HepG2 (cell line): ENCODE measurements around the gene SLC8A2. TPM values are rescaled to one million over a fixed set of nuclear protein-coding genes. Genes with fewer than 3 reads are reported as not detected.

ENCODE experiments used
- ATAC-seq: fragments of 200-7000 bp; cut with Tn5 transposase; 3 replicates; pipeline ENCODE4 v1.9.1; 2020; ENCODE audit warnings: mild to moderate bottlenecking, moderate library complexity
- BruUV-seq: library from RNA; stranded (reverse); fragments of 400-500 nt; replicated peaks from 2 replicates; lab custom pipeline; 2021; lab: Mats Ljungman, UMichigan
- CTCF ChIA-PET: fragments of 300-600 bp; formaldehyde crosslinking; extraction: SDS; loops from one replicate; lab custom pipeline; 2021; ENCODE audit warnings: low total read pairs, inconsistent platforms, low intra/inter-chr PET ratio; lab: Yijun Ruan, JAX
- POLR2A ChIA-PET: fragments of 350-600 bp; sonication (Branson Sonifier 250); formaldehyde crosslinking; loops from one replicate; lab custom pipeline; 2020; ENCODE audit warnings: antibody characterized with exemption, inconsistent platforms; lab: Yijun Ruan, JAX
- DNase-seq: peaks from one replicate; pipeline ENCODE4 v3.0.0-alpha.2; 2015; ENCODE audit warnings: low spot score
- FAIRE-seq: peaks from 3 replicates; lab custom pipeline; 2011; peaks lifted over from hg19 to GRCh38; lab: Jason Lieb, UNC
- H2AFZ ChIP-seq: one replicate; pipeline ENCODE4 v1.6.1; 2011; ENCODE audit warnings: low read length, inconsistent platforms
- H3K27ac ChIP-seq: fragments of 300-600 bp; 3 replicates; pipeline ENCODE4 v1.8.0; 2011; ENCODE audit warnings: mixed run types, mild to moderate bottlenecking, mixed read lengths, low read length, inconsistent platforms; ENCODE audit not compliant: insufficient read depth; ENCODE audit errors: extremely low read length
- H3K27me3 ChIP-seq, 2 experiments: fragments of 200-600 bp in 1 of 2; 2 replicates in 1 of 2; 3 replicates in 1 of 2; pipeline versions ENCODE4 v1.6.0 to v1.8.0; 2011; ENCODE audit warnings: low read length in 2 of 2, mild to moderate bottlenecking in 2 of 2, moderate library complexity in 2 of 2, inconsistent platforms in 1 of 2; ENCODE audit not compliant: insufficient read depth in 2 of 2, control insufficient read depth in 1 of 2
- H3K36me3 ChIP-seq, 2 experiments: fragments of 200-600 bp in 1 of 2; replicated peaks in 1 of 2; 2 replicates in 1 of 2; 3 replicates in 1 of 2; pipeline versions ENCODE4 v1.5.1 to v1.8.0; 2011; ENCODE audit warnings: low read length in 2 of 2, inconsistent platforms in 1 of 2; ENCODE audit not compliant: insufficient read depth in 2 of 2, control insufficient read depth in 1 of 2
- H3K4me1 ChIP-seq: 2 replicates; pipeline ENCODE4 v1.5.1; 2012; ENCODE audit warnings: low read length, inconsistent platforms; ENCODE audit not compliant: insufficient read depth
- H3K4me2 ChIP-seq: 2 replicates; pipeline ENCODE4 v1.6.0; 2011; ENCODE audit warnings: low read depth, low read length, inconsistent platforms
- H3K4me3 ChIP-seq, 3 experiments: fragments of 200-600 bp in 1 of 3; sonication (generic), shearing (Covaris generic) in 1 of 3; replicated peaks in 1 of 3; 2 replicates each; pipeline ENCODE4 v1.5.1; 2011 to 2016; ENCODE audit warnings: low read length in 3 of 3, inconsistent platforms in 2 of 3, low read depth in 2 of 3, mild to moderate bottlenecking in 2 of 3, control low read depth in 1 of 3, mixed read lengths in 1 of 3; ENCODE audit not compliant: insufficient read depth in 1 of 3
- H3K79me2 ChIP-seq: one replicate; pipeline ENCODE4 v1.6.1; 2011; ENCODE audit warnings: low read length, inconsistent platforms; ENCODE audit not compliant: insufficient read depth
- H3K9ac ChIP-seq: 2 replicates; pipeline ENCODE4 v1.6.0; 2011; ENCODE audit warnings: mild to moderate bottlenecking, low read depth, low read length, inconsistent platforms; ENCODE audit not compliant: insufficient read depth
- H3K9me3 ChIP-seq: 2 replicates; pipeline ENCODE4 v1.5.1; 2012; ENCODE audit warnings: mild to moderate bottlenecking, low read length
- H4K20me1 ChIP-seq: 2 replicates; pipeline ENCODE4 v1.6.0; 2011; ENCODE audit warnings: inconsistent platforms, mild to moderate bottlenecking, low read length, moderate library complexity; ENCODE audit not compliant: insufficient read depth
- AGO2 ChIP-seq: fragments of 200-400 bp; formaldehyde crosslinking; optimal IDR thresholded peaks from 2 replicates; pipeline ENCODE3; 2017; ENCODE audit warnings: mild to moderate bottlenecking, low read depth, low read length, moderate library complexity
- FOXA3 ChIP-seq: IDR thresholded peaks from 2 replicates; pipeline ENCODE4 v1.6.1; 2016; ENCODE audit warnings: missing genetic modification reagents, missing compliant biosample characterization
- FOXK1 ChIP-seq: sonication (generic); formaldehyde crosslinking; IDR thresholded peaks from 2 replicates; pipeline ENCODE4 v1.4.0; 2020; ENCODE audit warnings: low read depth, missing genetic modification reagents, borderline replicate concordance
- LRRFIP1 ChIP-seq: sonication (generic); formaldehyde crosslinking; conservative IDR thresholded peaks from 2 replicates; pipeline ENCODE4 v1.4.0; 2020; ENCODE audit warnings: missing genetic modification reagents
- TRIM24 ChIP-seq: sonication (generic); formaldehyde crosslinking; IDR thresholded peaks from 2 replicates; pipeline ENCODE4 v1.8.0; 2022; ENCODE audit warnings: mild to moderate bottlenecking, missing genetic modification reagents
- ZBTB44 ChIP-seq: sonication (generic); formaldehyde crosslinking; IDR thresholded peaks from 2 replicates; pipeline ENCODE4 v1.4.0; 2020; ENCODE audit warnings: missing genetic modification reagents
- ZNF549 ChIP-seq: sonication (generic); formaldehyde crosslinking; IDR thresholded peaks from 2 replicates; pipeline ENCODE4 v1.5.0; 2020; ENCODE audit warnings: missing genetic modification reagents
- ZNF552 ChIP-seq: sonication (generic); formaldehyde crosslinking; IDR thresholded peaks from 2 replicates; pipeline ENCODE4 v1.9.0; 2022; ENCODE audit warnings: missing genetic modification reagents, mild to moderate bottlenecking, borderline replicate concordance
- ZNF891 ChIP-seq: sonication (generic); formaldehyde crosslinking; IDR thresholded peaks from 2 replicates; pipeline ENCODE4 v1.5.0; 2020; ENCODE audit warnings: mild to moderate bottlenecking, missing genetic modification reagents
- WGBS: methylation state at CpG from one replicate; pipeline ENCODE4 v1.1.6; 2017; ENCODE audit warnings: low lambda C conversion rate; 5-methylcytosine and 5-hydroxymethylcytosine counted together
- in situ Hi-C: cut with HindIII; loops from 2 replicates; pipeline ENCODE4 v1.10.0; 2017; ENCODE audit warnings: low pct_unique_long_range_greater_than_20kb; ENCODE audit not compliant: extremely low pct_ligation_motif_present
- intact Hi-C: fragments of 100-400 bp; cut with micrococcal nuclease; formaldehyde crosslinking; loops from one replicate; pipeline ENCODE4 v1.10.0; 2022; ENCODE audit not compliant: unreplicated experiment
- polyA plus RNA-seq, 8 experiments: library from polyadenylated mRNA; depleted of rRNA in 3 of 8; stranded (reverse) in 7 of 8; unstranded in 1 of 8; fragments of >200 nt; fragmentation: Illumina TruSeq in 4 of 8; extraction: Trizol in 4 of 8; gene quantifications; 2 replicates each; pipeline versions ENCODE4 v1.2.1 to v1.2.3, GENCODE V29; 2011 to 2016; ENCODE audit warnings: low read depth in 4 of 8, missing spikeins in 1 of 8, mixed read lengths in 1 of 8; ENCODE audit not compliant: insufficient read depth in 1 of 8
- total RNA-seq, 5 experiments: library from RNA; depleted of rRNA; stranded (reverse); fragments of >200 nt; fragmentation: Illumina TruSeq; extraction: Trizol; gene quantifications; 2 replicates each; pipeline ENCODE4 v1.2.3, GENCODE V29; 2016; ENCODE audit warnings: low read depth in 1 of 5
- TF ChIP-seq, protein P1 (sequence below): sonication (generic); formaldehyde crosslinking; IDR thresholded peaks from 2 replicates; pipeline ENCODE4 v1.9.0; 2021; ENCODE audit warnings: missing genetic modification reagents, mild to moderate bottlenecking, borderline replicate concordance
- TF ChIP-seq, protein P2 (sequence below): IDR thresholded peaks from 2 replicates; pipeline ENCODE4 v1.6.1; 2016; ENCODE audit warnings: low read depth

The SLC8A2 gene
- total and polyA plus RNA-seq, 2 of the 13 experiments (the other 11 are each of a cell fraction or from before 2014, with no cell fraction given), result 0.02 TPM; not detected in 1

- TF ChIP-seq FOXK1 (no peak), TRIM24 (CRISPR knock-in tag) (no peak), ZNF891 (no peak), ZBTB44 (CRISPR knock-in tag) (no peak), ZNF552 (CRISPR knock-in tag) (no peak), FOXA3 (CRISPR knock-in tag) (no peak)
Measured at GRCh38 chr19:47499371-47499770, 27.7 kb upstream of the SLC8A2 start (continued).

- in situ Hi-C loops, result no loop called here
- Histone ChIP-seq H3K36me3 (peaks cover 13 to 22% of the 10 kb centered on the region in 2 experiments; a peak in 4 of 5 replicates), H3K27ac (no peak overlapping the region), H3K4me3 (no peak overlapping the region), H2AFZ (no peak overlapping the region), H4K20me1 (0 out of 2 replicates have a peak, but pooled peaks cover 3% of the 10 kb centered on the region), H3K79me2 (no peaks in the 10 kb centered on the region), H3K9me3 (no peaks in the 10 kb centered on the region), H3K27me3 (no peaks in the 10 kb centered on the region), H3K4me2 (no peak overlapping the region), H3K9ac (no peak overlapping the region), H3K4me1 (no peaks in the 10 kb centered on the region)
- POLR2A ChIA-PET, result no interaction called here
- CTCF ChIA-PET, result no interaction called here
- 90% methylated on average over 3 of the region's 5 CpGs for whole genome bisulfite sequencing
- intact Hi-C loops, result no loop called here
- no TSS peak for BruUV-seq
- TF ChIP-seq LRRFIP1 (CRISPR knock-in tag) (no peak), AGO2 (peak; percentile 5), ZNF549 (no peak)
- TF ChIP-seq, protein P1, sequence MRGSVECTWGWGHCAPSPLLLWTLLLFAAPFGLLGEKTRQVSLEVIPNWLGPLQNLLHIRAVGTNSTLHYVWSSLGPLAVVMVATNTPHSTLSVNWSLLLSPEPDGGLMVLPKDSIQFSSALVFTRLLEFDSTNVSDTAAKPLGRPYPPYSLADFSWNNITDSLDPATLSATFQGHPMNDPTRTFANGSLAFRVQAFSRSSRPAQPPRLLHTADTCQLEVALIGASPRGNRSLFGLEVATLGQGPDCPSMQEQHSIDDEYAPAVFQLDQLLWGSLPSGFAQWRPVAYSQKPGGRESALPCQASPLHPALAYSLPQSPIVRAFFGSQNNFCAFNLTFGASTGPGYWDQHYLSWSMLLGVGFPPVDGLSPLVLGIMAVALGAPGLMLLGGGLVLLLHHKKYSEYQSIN (CRISPR knock-in tag), result no peak
- TF ChIP-seq, protein P2, sequence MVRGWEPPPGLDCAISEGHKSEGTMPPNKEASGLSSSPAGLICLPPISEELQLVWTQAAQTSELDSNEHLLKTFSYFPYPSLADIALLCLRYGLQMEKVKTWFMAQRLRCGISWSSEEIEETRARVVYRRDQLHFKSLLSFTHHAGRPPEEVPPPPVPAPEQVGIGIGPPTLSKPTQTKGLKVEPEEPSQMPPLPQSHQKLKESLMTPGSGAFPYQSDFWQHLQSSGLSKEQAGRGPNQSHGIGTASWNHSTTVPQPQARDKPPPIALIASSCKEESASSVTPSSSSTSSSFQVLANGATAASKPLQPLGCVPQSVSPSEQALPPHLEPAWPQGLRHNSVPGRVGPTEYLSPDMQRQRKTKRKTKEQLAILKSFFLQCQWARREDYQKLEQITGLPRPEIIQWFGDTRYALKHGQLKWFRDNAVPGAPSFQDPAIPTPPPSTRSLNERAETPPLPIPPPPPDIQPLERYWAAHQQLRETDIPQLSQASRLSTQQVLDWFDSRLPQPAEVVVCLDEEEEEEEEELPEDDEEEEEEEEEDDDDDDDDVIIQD (CRISPR knock-in tag), result no peak
- no peak for FAIRE-seq
- ATAC-seq, result no peak
- no peak for DNase-seq
Measured at GRCh38 chr19:47498561-47498960, 26.9 kb upstream of the SLC8A2 start.
